HepG2 (cell line): Measurements from ENCODE around the gene PAQR6. TPM values are rescaled to one million over a fixed set of nuclear protein-coding genes. Genes with fewer than 3 reads are reported as not detected.

Source experiments
- ATM ChIP-seq: fragments of 450-650 bp; IDR thresholded peaks from 2 replicates; pipeline ENCODE4 v1.7.1; 2017; ENCODE audit warnings: mild to moderate bottlenecking, borderline replicate concordance
- CSRNP2 ChIP-seq: sonication (generic); formaldehyde crosslinking; conservative IDR thresholded peaks from 2 replicates; pipeline ENCODE4 v1.8.0; 2022; ENCODE audit warnings: low read depth, missing genetic modification reagents
- GATA4 ChIP-seq: sonication (generic); IDR thresholded peaks from 2 replicates; pipeline ENCODE4 v1.6.1; 2016; ENCODE audit warnings: antibody characterized with exemption, low read depth, borderline replicate concordance
- HNRNPL ChIP-seq: fragments of 200-400 bp; formaldehyde crosslinking; IDR thresholded peaks from 2 replicates; pipeline ENCODE4 v1.6.1; 2017; ENCODE audit warnings: mild to moderate bottlenecking, low read depth, low read length
- HOXA3 ChIP-seq: sonication (generic); formaldehyde crosslinking; IDR thresholded peaks from 2 replicates; pipeline ENCODE4 v1.5.0; 2020; ENCODE audit warnings: missing genetic modification reagents
- ISL2 ChIP-seq: sonication (generic); formaldehyde crosslinking; IDR thresholded peaks from 2 replicates; pipeline ENCODE4 v1.5.0; 2020; ENCODE audit warnings: missing genetic modification reagents
- MAFF ChIP-seq: IDR thresholded peaks from 2 replicates; pipeline ENCODE4 v1.6.1; 2011; ENCODE audit warnings: low read depth, low read length, improper control_type of control experiment
- MLX ChIP-seq: IDR thresholded peaks from 2 replicates; pipeline ENCODE4 v1.6.1; 2016
- NFE2 ChIP-seq: sonication (generic); formaldehyde crosslinking; IDR thresholded peaks from 2 replicates; pipeline ENCODE4 v1.4.0; 2020; ENCODE audit warnings: missing genetic modification reagents
- NFYB ChIP-seq: sonication (generic); formaldehyde crosslinking; IDR thresholded peaks from 2 replicates; pipeline ENCODE4 v1.4.0; 2020; ENCODE audit warnings: missing genetic modification reagents
- RXRA ChIP-seq: sonication (generic); formaldehyde crosslinking; IDR thresholded peaks from 2 replicates; pipeline ENCODE4 v1.5.1; 2020; ENCODE audit warnings: missing genetic modification reagents
- SNAPC2 ChIP-seq: sonication (generic); formaldehyde crosslinking; IDR thresholded peaks from 2 replicates; pipeline ENCODE4 v1.8.1; 2022; ENCODE audit warnings: mild to moderate bottlenecking, missing genetic modification reagents
- TOPORS ChIP-seq: sonication (generic); formaldehyde crosslinking; IDR thresholded peaks from 2 replicates; pipeline ENCODE4 v1.8.0; 2023; ENCODE audit warnings: mild to moderate bottlenecking, missing genetic modification reagents
- ZBTB33 ChIP-seq: sonication (generic); formaldehyde crosslinking; IDR thresholded peaks from 2 replicates; pipeline ENCODE4 v1.4.0; 2020; ENCODE audit warnings: missing genetic modification reagents
- ZNF318 ChIP-seq: sonication (generic); formaldehyde crosslinking; IDR thresholded peaks from 2 replicates; pipeline ENCODE4 v1.4.0; 2020; ENCODE audit warnings: mild to moderate bottlenecking, missing genetic modification reagents
- polyA plus RNA-seq, 8 experiments: library from polyadenylated mRNA; depleted of rRNA in 3 of 8; stranded (reverse) in 7 of 8; unstranded in 1 of 8; fragments of >200 nt; fragmentation: Illumina TruSeq in 4 of 8; extraction: Trizol in 4 of 8; gene quantifications; 2 replicates each; pipeline versions ENCODE4 v1.2.1 to v1.2.3, GENCODE V29; 2011 to 2016; ENCODE audit warnings: low read depth in 4 of 8, missing spikeins in 1 of 8, mixed read lengths in 1 of 8; ENCODE audit not compliant: insufficient read depth in 1 of 8
- total RNA-seq, 5 experiments: library from RNA; depleted of rRNA; stranded (reverse); fragments of >200 nt; fragmentation: Illumina TruSeq; extraction: Trizol; gene quantifications; 2 replicates each; pipeline ENCODE4 v1.2.3, GENCODE V29; 2016; ENCODE audit warnings: low read depth in 1 of 5

The PAQR6 gene
- total and polyA plus RNA-seq, 2 of the 13 experiments (the other 11 are each of a cell fraction or from before 2014, with no cell fraction given) = 0.82 to 1.4 TPM

- TF ChIP-seq GATA4 (no peak), TOPORS (CRISPR knock-in tag) (no peak), ISL2 (CRISPR knock-in tag) (peak; percentile 23; the same call in 1 of the 2 replicates), HNRNPL (no peak), ZBTB33 (CRISPR knock-in tag) (peak; percentile 57), SNAPC2 (no peak), NFYB (CRISPR knock-in tag) (peak; percentile 84), HOXA3 (peak; percentile 98), NFE2 (CRISPR knock-in tag) (no peak), CSRNP2 (CRISPR knock-in tag) (no peak), ZNF318 (no peak), RXRA (CRISPR knock-in tag) (no peak), MLX (CRISPR knock-in tag) (peak; percentile 39; the same call in 1 of the 2 replicates), MAFF (no peak), ATM (no peak)
Observed at GRCh38 chr1:156193488-156194299, 54.2 kb downstream of the PAQR6 start, which contains the start of gene SLC25A44 (continued).
